ENCODE data around the gene SECTM1.

- TF ChIP-seq EZH2 (IDR thresholded peaks at IDR 0.05; ENCODE audit: low read length, unreplicated experiment) (no peak), CTCF (conservative IDR thresholded peaks at IDR 0.05; ENCODE audit: low read depth, low read length) (no peak), EZH2phosphoT487 (IDR thresholded peaks at IDR 0.05; ENCODE audit: borderline replicate concordance, low read length) (no peak)
These were observed 11.8 kb upstream of the SECTM1 start for GRCh38 chr17:82345151-82345976.

Data from PC-3 (cell line).